Peyer's patch (tissue), 4 donors: ENCODE data around the gene CLIP4.

ENCODE experiments used
- POLR2A ChIP-seq, 2 donors: fragments of 450-650 bp; IDR thresholded peaks; one replicate each; pipeline ENCODE4 v1.5.1; 2017; ENCODE audit warnings: antibody characterized with exemption in 2 of 2, mild to moderate bottlenecking in 2 of 2, moderate library complexity in 2 of 2
- TF ChIP-seq, protein P1 (sequence below), 6 experiments: fragments of 450-650 bp in 4 of 6; fragments of 200-600 bp in 2 of 6; sonication (generic) in 1 of 6; IDR thresholded peaks; one replicate each; pipeline ENCODE4 v1.5.1; 2017 to 2019; ENCODE audit warnings: antibody characterized with exemption in 6 of 6, mild to moderate bottlenecking in 3 of 6, moderate library complexity in 1 of 6

DNA sequence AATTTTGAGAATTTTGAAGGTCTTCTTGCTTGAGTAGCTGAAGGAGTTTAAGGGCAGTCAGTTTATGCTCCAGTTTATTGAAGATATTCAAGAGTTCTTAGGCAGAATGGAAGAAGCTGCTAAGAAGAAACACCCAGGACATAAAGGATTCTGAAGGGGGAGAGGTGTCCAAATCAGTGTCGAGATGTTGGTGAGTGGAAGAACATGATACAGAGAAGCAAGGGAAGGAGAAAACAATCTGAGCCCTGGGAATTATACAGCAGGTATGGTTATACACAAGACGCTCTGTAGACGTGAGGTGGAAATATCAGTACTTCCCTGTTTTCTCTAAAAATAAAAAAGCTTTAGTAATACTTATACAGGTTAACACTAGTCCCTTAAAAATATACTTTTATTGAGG, 60.1 kb downstream of the CLIP4 start:
- TF ChIP-seq, protein P1, sequence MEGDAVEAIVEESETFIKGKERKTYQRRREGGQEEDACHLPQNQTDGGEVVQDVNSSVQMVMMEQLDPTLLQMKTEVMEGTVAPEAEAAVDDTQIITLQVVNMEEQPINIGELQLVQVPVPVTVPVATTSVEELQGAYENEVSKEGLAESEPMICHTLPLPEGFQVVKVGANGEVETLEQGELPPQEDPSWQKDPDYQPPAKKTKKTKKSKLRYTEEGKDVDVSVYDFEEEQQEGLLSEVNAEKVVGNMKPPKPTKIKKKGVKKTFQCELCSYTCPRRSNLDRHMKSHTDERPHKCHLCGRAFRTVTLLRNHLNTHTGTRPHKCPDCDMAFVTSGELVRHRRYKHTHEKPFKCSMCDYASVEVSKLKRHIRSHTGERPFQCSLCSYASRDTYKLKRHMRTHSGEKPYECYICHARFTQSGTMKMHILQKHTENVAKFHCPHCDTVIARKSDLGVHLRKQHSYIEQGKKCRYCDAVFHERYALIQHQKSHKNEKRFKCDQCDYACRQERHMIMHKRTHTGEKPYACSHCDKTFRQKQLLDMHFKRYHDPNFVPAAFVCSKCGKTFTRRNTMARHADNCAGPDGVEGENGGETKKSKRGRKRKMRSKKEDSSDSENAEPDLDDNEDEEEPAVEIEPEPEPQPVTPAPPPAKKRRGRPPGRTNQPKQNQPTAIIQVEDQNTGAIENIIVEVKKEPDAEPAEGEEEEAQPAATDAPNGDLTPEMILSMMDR (IDR thresholded peaks at IDR 0.05): no peak
- TF ChIP-seq POLR2A (IDR thresholded peaks at IDR 0.05): no peak
